Neuron (in vitro differentiated cells): Measurements from ENCODE around the gene NR5A2.
A peak's percentile ranks its signal among the peaks of the same experiment; 100 is the strongest.

Source experiments
- H2AFZ ChIP-seq: one replicate; pipeline ENCODE4 v1.6.1; 2013; ENCODE audit warnings: low read depth, mild to moderate bottlenecking, inconsistent platforms, low read length, moderate library complexity
- H3K27me3 ChIP-seq: one replicate; pipeline ENCODE4 v1.6.1; 2013; ENCODE audit warnings: low read length; ENCODE audit not compliant: insufficient read depth
- H3K36me3 ChIP-seq: one replicate; pipeline ENCODE4 v1.6.1; 2013; ENCODE audit warnings: low read length; ENCODE audit not compliant: insufficient read depth
- H3K4me1 ChIP-seq: one replicate; pipeline ENCODE4 v1.6.1; 2013; ENCODE audit warnings: low read length; ENCODE audit not compliant: insufficient read depth
- H3K4me3 ChIP-seq: 2 replicates; pipeline ENCODE4 v1.5.1; 2013; ENCODE audit warnings: mild to moderate bottlenecking, low read length, moderate library complexity
- H3K9me3 ChIP-seq: one replicate; pipeline ENCODE4 v1.6.1; 2013; ENCODE audit warnings: low read length

NR5A2 gene

GRCh38 chr1:200038981-200039848, 11.7 kb downstream of the NR5A2 start:
- Histone ChIP-seq H3K4me3 (peak overlapping the region; percentile 37), H2AFZ (peak overlapping the region; percentile 96), H3K4me1 (peaks cover 42% of the 10 kb centered on the region), H3K36me3 (no peaks in the 10 kb centered on the region), H3K27me3 (peaks cover 85% of the 10 kb centered on the region), H3K9me3 (peaks cover 7% of the 10 kb centered on the region)

DNA sequence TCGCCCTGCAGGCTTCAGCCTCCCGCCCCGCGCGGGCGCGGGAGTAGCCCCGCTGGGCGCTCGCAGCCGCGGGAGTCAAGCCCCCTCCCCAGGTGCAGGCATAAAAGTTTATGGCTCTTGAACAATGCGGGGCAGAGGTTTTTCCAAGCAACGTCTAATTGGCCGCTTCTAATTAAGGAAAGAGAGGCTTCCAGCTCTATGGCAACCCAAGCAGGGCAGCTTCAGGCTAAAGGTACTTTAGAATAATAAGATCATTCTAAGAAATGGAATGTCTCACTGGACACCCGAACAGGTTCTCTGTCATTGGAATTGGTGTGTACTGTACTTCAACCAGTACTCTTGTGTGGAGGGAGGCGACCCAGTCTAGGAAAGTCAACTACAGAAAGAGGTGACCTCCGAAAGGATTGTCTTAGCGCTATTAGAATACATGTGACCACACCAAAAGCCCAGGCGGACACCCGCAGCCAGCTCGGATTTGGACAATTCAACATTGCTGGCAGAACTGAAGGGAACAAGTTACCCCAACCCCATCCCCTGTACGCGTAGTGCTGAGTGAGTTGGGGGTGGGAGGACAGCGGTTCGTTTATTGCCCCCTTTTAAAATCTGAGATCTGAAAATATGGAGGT, 12.5 kb downstream of the NR5A2 start:
- peaks cover 41% of the 10 kb centered on the region for H3K4me1 ChIP-seq
- H2AFZ ChIP-seq = peak overlapping the region; percentile 96
- peaks cover 7% of the 10 kb centered on the region for H3K9me3 ChIP-seq
- H3K36me3 ChIP-seq = no peaks in the 10 kb centered on the region
- H3K27me3 ChIP-seq = peaks cover 78% of the 10 kb centered on the region
- H3K4me3 ChIP-seq = peak overlapping the region; percentile 37

DNA sequence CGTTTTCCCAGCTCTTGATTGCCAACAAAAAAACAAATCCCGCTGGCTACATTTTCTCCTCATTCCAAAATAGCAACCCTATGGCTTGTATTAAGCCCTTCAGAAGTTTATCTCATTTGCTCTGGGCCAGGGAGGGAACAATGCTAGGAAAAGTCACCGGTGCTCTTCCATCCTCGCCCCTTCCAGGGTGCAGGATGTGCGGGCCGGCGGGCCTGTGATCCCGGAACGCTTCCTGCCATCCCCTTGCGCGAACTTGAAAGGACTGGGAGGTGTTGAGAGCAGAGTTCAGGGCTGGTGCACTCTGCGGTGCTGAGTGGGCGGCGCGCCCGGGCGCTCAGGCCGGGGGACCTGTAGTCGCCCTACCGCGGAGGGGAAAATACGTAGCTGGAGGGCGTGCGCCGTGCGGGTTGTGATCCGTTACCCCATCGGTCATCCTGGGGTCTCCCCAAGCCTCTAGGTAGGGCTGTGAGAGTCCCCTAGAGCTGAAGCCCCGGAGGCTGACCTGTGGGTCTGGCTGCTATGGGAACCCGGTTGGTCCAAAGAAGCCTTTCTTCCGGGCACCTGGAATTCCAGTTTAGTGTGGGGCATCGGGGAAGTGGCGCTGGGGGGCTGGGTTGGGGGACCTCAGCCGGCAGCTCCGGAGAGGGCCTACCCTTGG, 13.1 kb downstream of the NR5A2 start:
- Histone ChIP-seq H3K9me3 (peaks cover 7% of the 10 kb centered on the region), H3K27me3 (peaks cover 77% of the 10 kb centered on the region), H3K4me3 (no peak overlapping the region), H3K36me3 (no peaks in the 10 kb centered on the region), H2AFZ (peak overlapping the region; percentile 33), H3K4me1 (peaks cover 34% of the 10 kb centered on the region)

GRCh38 chr1:200041337-200042118, 14.0 kb downstream of the NR5A2 start:
- Histone ChIP-seq H3K4me3 (no peak overlapping the region), H3K4me1 (peaks cover 33% of the 10 kb centered on the region), H3K36me3 (no peaks in the 10 kb centered on the region), H2AFZ (peak overlapping the region; percentile 33), H3K27me3 (peaks cover 67% of the 10 kb centered on the region), H3K9me3 (peaks cover 5% of the 10 kb centered on the region)

DNA sequence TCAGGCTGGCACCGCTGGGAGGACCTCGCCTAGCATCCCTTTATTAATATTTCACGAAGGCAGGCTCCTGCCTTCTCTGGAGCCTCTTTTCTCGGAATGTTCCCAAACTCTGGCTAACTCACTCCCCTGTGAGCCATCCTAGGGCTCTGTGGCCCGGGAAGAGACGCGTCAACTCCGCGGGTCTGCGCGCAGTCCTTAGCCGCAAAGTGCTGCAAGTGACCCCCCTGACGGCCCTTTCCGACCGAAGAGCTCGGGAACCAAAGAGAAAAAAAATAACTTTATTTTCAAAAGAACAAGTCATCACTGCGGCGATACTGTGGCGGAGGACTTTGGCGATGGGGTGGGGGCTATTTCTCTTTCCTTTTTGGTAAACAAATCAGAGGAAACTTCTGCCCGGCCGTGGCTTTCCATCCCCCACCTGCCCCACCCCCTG, 14.6 kb downstream of the NR5A2 start:
- H3K36me3 ChIP-seq = no peaks in the 10 kb centered on the region
- no peak overlapping the region for H3K4me3 ChIP-seq
- no peak overlapping the region for H2AFZ ChIP-seq
- H3K4me1 ChIP-seq = peaks cover 33% of the 10 kb centered on the region
- H3K9me3 ChIP-seq = peaks cover 2% of the 10 kb centered on the region
- H3K27me3 ChIP-seq = peaks cover 61% of the 10 kb centered on the region

DNA sequence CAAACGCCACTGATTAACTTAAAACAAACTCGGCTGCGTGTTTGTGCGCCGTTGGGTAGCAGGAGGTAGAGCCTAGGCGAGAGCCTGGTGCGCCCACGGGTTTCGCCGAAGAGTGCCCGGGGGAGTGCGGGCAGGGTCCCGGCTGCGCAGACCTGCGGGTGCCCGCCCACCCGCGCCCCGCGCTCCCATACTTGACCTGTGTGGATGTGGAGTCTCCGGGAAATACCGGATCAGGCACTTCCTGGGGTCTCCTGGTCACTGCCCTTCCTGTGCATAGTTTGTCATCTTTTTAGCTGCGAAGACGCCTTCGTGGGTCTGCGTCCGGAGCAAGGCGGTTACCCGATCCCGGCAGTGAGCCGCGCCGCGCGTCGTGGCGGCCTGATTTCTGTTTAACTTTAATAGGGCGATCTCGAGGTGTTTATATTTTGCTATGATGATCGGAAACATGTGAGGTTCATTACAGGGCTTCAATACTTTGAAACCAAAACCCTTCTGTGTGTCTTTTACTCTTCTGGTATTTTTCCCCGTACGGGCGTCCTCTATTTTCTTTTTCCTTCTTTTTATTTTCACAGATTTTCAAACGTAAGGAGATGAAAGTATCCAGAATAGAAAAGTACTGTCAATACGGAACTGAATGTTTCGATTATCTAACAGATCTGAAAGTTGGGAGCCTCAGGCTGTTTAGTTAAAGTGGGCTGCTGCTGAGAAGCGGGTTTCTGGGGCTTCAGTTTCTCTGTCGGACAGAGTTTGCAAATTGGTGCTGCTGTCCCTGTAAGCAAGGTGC, 15.2 kb downstream of the NR5A2 start:
- H3K4me3 ChIP-seq = no peak overlapping the region
- no peaks in the 10 kb centered on the region for H3K9me3 ChIP-seq
- peaks cover 34% of the 10 kb centered on the region for H3K4me1 ChIP-seq
- H3K36me3 ChIP-seq = no peaks in the 10 kb centered on the region
- no peak overlapping the region for H2AFZ ChIP-seq
- peaks cover 55% of the 10 kb centered on the region for H3K27me3 ChIP-seq

- H3K4me1 ChIP-seq = peaks cover 34% of the 10 kb centered on the region
- no peaks in the 10 kb centered on the region for H3K36me3 ChIP-seq
- no peak overlapping the region for H3K4me3 ChIP-seq
- H2AFZ ChIP-seq = no peak overlapping the region
- H3K27me3 ChIP-seq = peaks cover 50% of the 10 kb centered on the region
- H3K9me3 ChIP-seq = no peaks in the 10 kb centered on the region
Observed at GRCh38 chr1:200043336-200043668, 15.8 kb downstream of the NR5A2 start.

- Histone ChIP-seq H3K4me3 (no peak overlapping the region), H3K9me3 (no peaks in the 10 kb centered on the region), H2AFZ (no peak overlapping the region), H3K36me3 (no peaks in the 10 kb centered on the region), H3K4me1 (peaks cover 16% of the 10 kb centered on the region), H3K27me3 (peaks cover 33% of the 10 kb centered on the region)
Observed at GRCh38 chr1:200046115-200046514, 18.6 kb downstream of the NR5A2 start.

GRCh38 chr1:200048244-200048643, 20.7 kb downstream of the NR5A2 start:
- H3K9me3 ChIP-seq = no peaks in the 10 kb centered on the region
- H3K27me3 ChIP-seq = peaks cover 12% of the 10 kb centered on the region
- H3K4me3 ChIP-seq = no peak overlapping the region
- no peak overlapping the region for H2AFZ ChIP-seq
- H3K36me3 ChIP-seq = no peaks in the 10 kb centered on the region
- H3K4me1 ChIP-seq = peaks cover 6% of the 10 kb centered on the region

DNA sequence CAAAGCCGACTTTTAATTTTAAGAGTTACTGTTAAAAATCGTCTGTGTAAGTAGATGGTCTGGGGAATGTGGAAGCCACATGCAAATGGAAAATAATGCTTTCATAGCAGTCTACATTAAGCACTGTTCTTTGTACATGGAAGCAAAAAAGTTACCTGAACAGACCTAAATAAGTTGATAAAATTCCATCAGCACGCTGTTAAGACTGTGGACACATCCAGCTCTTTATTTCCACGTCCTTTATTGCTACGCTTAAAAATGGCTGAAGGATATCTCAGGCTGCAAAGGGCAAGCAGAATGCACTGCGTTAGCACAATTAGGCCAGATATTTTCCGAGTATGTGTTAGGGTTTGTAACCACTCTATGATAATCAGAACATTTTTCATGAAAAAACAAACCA, 22.3 kb downstream of the NR5A2 start:
- Histone ChIP-seq H3K27me3 (peaks cover 5% of the 10 kb centered on the region), H3K9me3 (no peaks in the 10 kb centered on the region), H3K4me3 (no peak overlapping the region)

GRCh38 chr1:200051620-200052019, 24.1 kb downstream of the NR5A2 start:
- Histone ChIP-seq H3K27me3 (no peaks in the 10 kb centered on the region), H3K9me3 (no peaks in the 10 kb centered on the region), H3K4me1 (peaks cover 6% of the 10 kb centered on the region), H2AFZ (no peak overlapping the region), H3K36me3 (no peaks in the 10 kb centered on the region), H3K4me3 (no peak overlapping the region)

More for the DNA sequence above, 22.3 kb downstream of the NR5A2 start:
- Histone ChIP-seq H3K36me3 (no peaks in the 10 kb centered on the region), H2AFZ (no peak overlapping the region), H3K4me1 (peaks cover 6% of the 10 kb centered on the region)

GRCh38 chr1:200053091-200053490, 25.6 kb downstream of the NR5A2 start:
- no peaks in the 10 kb centered on the region for H3K27me3 ChIP-seq
- peaks cover 2% of the 10 kb centered on the region for H3K4me1 ChIP-seq
- no peaks in the 10 kb centered on the region for H3K9me3 ChIP-seq
- H3K36me3 ChIP-seq = no peaks in the 10 kb centered on the region
- no peak overlapping the region for H3K4me3 ChIP-seq
- no peak overlapping the region for H2AFZ ChIP-seq
